ENCODE results near the gene TRPV4. TPM values are rescaled to one million over a fixed set of nuclear protein-coding genes. Genes with fewer than 3 reads are reported as not detected.
A peak's percentile ranks its signal among the peaks of the same experiment; 100 is the strongest.

Gene TRPV4
- total and polyA plus RNA-seq, 10 of the 15 experiments (the other 5 are each of a cell fraction or from before 2014, with no cell fraction given): not detected

GRCh38 chr12:109844983-109845823 lies 12.0 kb upstream of the TRPV4 start (continued):
- TF ChIP-seq TCF12 (IDR thresholded peaks at IDR 0.05; ENCODE audit: low read depth, low read length) (0 out of 2 replicates have a peak, but pooled peaks have one; percentile 20), HDAC2 (IDR thresholded peaks at IDR 0.05) (no peak), CREB1 (IDR thresholded peaks at IDR 0.05; ENCODE audit: low read depth) (no peak), ZNF207 (IDR thresholded peaks at IDR 0.05; ENCODE audit: borderline replicate concordance) (peak; percentile 85), IRF3 (IDR thresholded peaks at IDR 0.05) (0 out of 2 replicates have a peak, but pooled peaks have one; percentile 24), FOXM1 (IDR thresholded peaks at IDR 0.05; ENCODE audit: low read depth, low read length) (no peak), MEF2B (IDR thresholded peaks at IDR 0.05; ENCODE audit: partially characterized antibody, poor library complexity, severe bottlenecking) (no peak), ZNF217 (IDR thresholded peaks at IDR 0.05) (peak; percentile 76), RELA (IDR thresholded peaks at IDR 0.05; ENCODE audit: borderline replicate concordance, partially characterized antibody) (peak; percentile 83), NBN (IDR thresholded peaks at IDR 0.05) (peak; percentile 72), ATF2 (IDR thresholded peaks at IDR 0.05; ENCODE audit: low read length) (no peak), E4F1 (IDR thresholded peaks at IDR 0.05; ENCODE audit: borderline replicate concordance, partially characterized antibody) (no peak), RELB (IDR thresholded peaks at IDR 0.05; ENCODE audit: low read depth) (peak; percentile 39; the same call in 1 of the 2 replicates), SP1 (IDR thresholded peaks at IDR 0.05; ENCODE audit: low read depth, low read length) (peak; percentile 28), RFX5 (IDR thresholded peaks at IDR 0.05; ENCODE audit: low read depth, low read length) (no peak), EED (IDR thresholded peaks at IDR 0.05; ENCODE audit: low read depth) (no peak), HDGF (IDR thresholded peaks at IDR 0.05) (peak; percentile 87), NFYA (IDR thresholded peaks at IDR 0.05; ENCODE audit: borderline replicate concordance, low read depth, low read length) (no peak), ZNF384 (IDR thresholded peaks at IDR 0.05; ENCODE audit: borderline replicate concordance, low read depth, low read length) (no peak), ZSCAN29 (IDR thresholded peaks at IDR 0.05) (no peak), ASH2L (IDR thresholded peaks at IDR 0.05; ENCODE audit: borderline replicate concordance, low read depth) (no peak), MEF2A (IDR thresholded peaks at IDR 0.05; ENCODE audit: insufficient read depth, low read depth, low read length) (no peak), MYB (IDR thresholded peaks at IDR 0.05; ENCODE audit: borderline replicate concordance, low read depth, low read length) (no peak), BCL11A (IDR thresholded peaks at IDR 0.05; ENCODE audit: low read depth, low read length) (no peak), SMC3 (IDR thresholded peaks at IDR 0.05; ENCODE audit: borderline replicate concordance, low read length) (peak; percentile 61), EZH2 (IDR thresholded peaks at IDR 0.05; ENCODE audit: borderline replicate concordance, control insufficient read depth, low read depth, low read length) (no peak)

Data from GM12878 (cell line).